Thyroid gland (tissue), 4 donors: ENCODE results near the gene CHST11.

Experiments
- CTCF ChIP-seq, 6 experiments: fragments of 200-600 bp in 3 of 6; fragments of 450-650 bp in 3 of 6; sonication (generic) in 3 of 6; IDR thresholded peaks; one replicate each; pipeline ENCODE4 v1.5.1; 2016 to 2019; ENCODE audit warnings: antibody characterized with exemption in 6 of 6, mild to moderate bottlenecking in 2 of 6, inconsistent platforms in 1 of 6, moderate library complexity in 1 of 6
- POLR2A ChIP-seq, 2 donors: fragments of 450-650 bp; IDR thresholded peaks; one replicate each; pipeline ENCODE4 v1.6.1; 2017; ENCODE audit warnings: antibody characterized with exemption in 2 of 2, mild to moderate bottlenecking in 2 of 2, moderate library complexity in 1 of 2

GRCh38 chr12:104638218-104638850 is 181.6 kb downstream of the CHST11 start:
- TF ChIP-seq CTCF (IDR thresholded peaks at IDR 0.05) (no peak), POLR2A (IDR thresholded peaks at IDR 0.05) (no peak)
